ENCODE measurements around the gene PIP5K1C.

GRCh38 chr19:3679581-3679980 is 20.7 kb downstream of the PIP5K1C start:
- TF ChIP-seq CTCF (IDR thresholded peaks at IDR 0.05) (no peak), POLR2A (IDR thresholded peaks at IDR 0.05) (no peak)

Measured in body of pancreas (tissue), 4 donors.